Suprapubic skin (tissue), 4 donors: ENCODE data around the gene AMMECR1L. TPM values are rescaled to one million over a fixed set of nuclear protein-coding genes. Genes with fewer than 3 reads are reported as not detected.
A peak's percentile ranks its signal among the peaks of the same experiment; 100 is the strongest.
"Not testable (repeated sequence)": the region's sequence is repeated elsewhere in the genome, so short reads cannot be mapped to it uniquely, and the experiment has no call there.

Experiments
- DNase-seq, 2 donors: peaks; one replicate each; pipeline ENCODE4 v3.0.0-alpha.2; 2019; ENCODE audit warnings: low spot score in 2 of 2
- H3K27ac ChIP-seq: fragments of 200-600 bp; sonication (generic); one replicate; pipeline ENCODE4 v1.5.1; 2019
- H3K27me3 ChIP-seq: fragments of 200-600 bp; sonication (generic); one replicate; pipeline ENCODE4 v1.5.1; 2019
- H3K36me3 ChIP-seq: fragments of 200-600 bp; sonication (generic); one replicate; pipeline ENCODE4 v1.5.1; 2019
- H3K4me1 ChIP-seq: fragments of 200-600 bp; sonication (generic); one replicate; pipeline ENCODE4 v1.5.1; 2019
- H3K4me3 ChIP-seq: fragments of 200-600 bp; sonication (generic); one replicate; pipeline ENCODE4 v1.5.1; 2019; ENCODE audit warnings: mild to moderate bottlenecking
- H3K9me3 ChIP-seq: fragments of 200-600 bp; sonication (generic); one replicate; pipeline ENCODE4 v1.5.1; 2019
- EP300 ChIP-seq: sonication (generic); formaldehyde crosslinking; IDR thresholded peaks from one replicate; pipeline ENCODE4 v1.6.1; 2017; ENCODE audit warnings: antibody characterized with exemption
- POLR2A ChIP-seq, 2 donors: fragments of 450-650 bp; IDR thresholded peaks; one replicate each; pipeline ENCODE4 v1.6.1; 2017; ENCODE audit warnings: antibody characterized with exemption in 2 of 2, mild to moderate bottlenecking in 2 of 2, moderate library complexity in 2 of 2
- POLR2AphosphoS5 ChIP-seq, 3 donors: sonication (generic); formaldehyde crosslinking; IDR thresholded peaks; one replicate each; pipeline ENCODE4 v1.6.1; 2017; ENCODE audit warnings: antibody characterized with exemption in 3 of 3
- WGBS: methylation state at CpG from one replicate; pipeline ENCODE4 v1.1.5; 2018; 5-methylcytosine and 5-hydroxymethylcytosine counted together
- total RNA-seq, 4 donors: library from RNA; depleted of rRNA; stranded (reverse); fragments of >200 nt; gene quantifications; one replicate each; pipeline ENCODE4 v1.1.0, GENCODE V29; 2016
- TF ChIP-seq, protein P1 (sequence below), 2 donors: fragments of 200-600 bp in 1 of 2; fragments of 450-650 bp in 1 of 2; sonication (generic) in 1 of 2; IDR thresholded peaks; one replicate each; pipeline ENCODE4 v1.5.1; 2016 to 2019; ENCODE audit warnings: antibody characterized with exemption in 2 of 2, mild to moderate bottlenecking in 1 of 2, moderate library complexity in 1 of 2

Gene AMMECR1L
- total RNA-seq, 4 donors from 2014 or later: 13.9 to 18.9 (median 16.1) TPM

DNA sequence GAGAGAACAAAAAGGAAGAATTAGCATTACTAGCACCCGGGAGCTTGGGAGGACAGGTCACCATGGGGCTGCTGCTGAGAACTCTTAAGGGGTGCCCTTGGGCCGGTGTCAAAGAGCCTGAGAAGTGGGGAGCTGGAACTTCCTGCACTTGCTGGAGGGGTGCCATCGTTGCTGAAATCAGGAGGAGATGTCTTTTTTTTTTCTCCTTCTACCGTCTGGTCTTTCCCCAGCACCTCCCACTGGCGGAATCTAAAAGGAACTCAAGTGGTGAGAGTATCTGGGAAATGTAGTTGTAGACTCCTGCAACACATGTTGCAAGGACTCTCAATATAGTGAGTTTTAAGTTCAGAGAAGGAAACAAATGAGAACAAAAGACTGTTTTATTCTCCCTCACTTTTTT, 6.1 kb upstream of the AMMECR1L start:
- Histone ChIP-seq H3K9me3 (no peaks in the 10 kb centered on the region), H3K4me3 (no peak overlapping the region), H3K27ac (no peak overlapping the region), H3K4me1 (peaks cover 12% of the 10 kb centered on the region), H3K36me3 (no peaks in the 10 kb centered on the region), H3K27me3 (no peaks in the 10 kb centered on the region)
- WGBS: 51% methylated on average over 5 of the region's 5 CpGs
- TF ChIP-seq POLR2A (IDR thresholded peaks at IDR 0.05): no peak
- TF ChIP-seq POLR2AphosphoS5 (IDR thresholded peaks at IDR 0.05): no peak
- TF ChIP-seq, protein P1, sequence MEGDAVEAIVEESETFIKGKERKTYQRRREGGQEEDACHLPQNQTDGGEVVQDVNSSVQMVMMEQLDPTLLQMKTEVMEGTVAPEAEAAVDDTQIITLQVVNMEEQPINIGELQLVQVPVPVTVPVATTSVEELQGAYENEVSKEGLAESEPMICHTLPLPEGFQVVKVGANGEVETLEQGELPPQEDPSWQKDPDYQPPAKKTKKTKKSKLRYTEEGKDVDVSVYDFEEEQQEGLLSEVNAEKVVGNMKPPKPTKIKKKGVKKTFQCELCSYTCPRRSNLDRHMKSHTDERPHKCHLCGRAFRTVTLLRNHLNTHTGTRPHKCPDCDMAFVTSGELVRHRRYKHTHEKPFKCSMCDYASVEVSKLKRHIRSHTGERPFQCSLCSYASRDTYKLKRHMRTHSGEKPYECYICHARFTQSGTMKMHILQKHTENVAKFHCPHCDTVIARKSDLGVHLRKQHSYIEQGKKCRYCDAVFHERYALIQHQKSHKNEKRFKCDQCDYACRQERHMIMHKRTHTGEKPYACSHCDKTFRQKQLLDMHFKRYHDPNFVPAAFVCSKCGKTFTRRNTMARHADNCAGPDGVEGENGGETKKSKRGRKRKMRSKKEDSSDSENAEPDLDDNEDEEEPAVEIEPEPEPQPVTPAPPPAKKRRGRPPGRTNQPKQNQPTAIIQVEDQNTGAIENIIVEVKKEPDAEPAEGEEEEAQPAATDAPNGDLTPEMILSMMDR (IDR thresholded peaks at IDR 0.05): no peak
- no peak for DNase-seq

DNA sequence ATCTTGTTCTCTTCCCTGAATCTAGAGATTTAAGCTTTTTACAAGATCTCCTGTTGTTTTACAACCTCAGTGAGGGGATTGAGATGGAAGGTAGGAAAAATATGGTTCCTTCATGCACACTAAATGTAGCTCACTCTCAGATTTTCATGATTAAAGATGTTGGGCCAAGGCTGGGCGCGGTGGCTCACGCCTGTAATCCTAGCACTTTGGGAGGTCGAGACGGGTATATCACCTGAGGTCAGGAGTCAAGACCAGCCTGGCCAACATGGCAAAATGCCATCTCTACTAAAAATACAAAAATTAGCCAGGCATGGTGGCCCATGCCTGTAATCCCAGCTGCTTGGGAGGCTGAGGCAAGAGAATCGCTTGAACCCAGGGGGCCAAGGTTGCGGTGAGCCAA, 5.0 kb upstream of the AMMECR1L start:
- H3K4me1 ChIP-seq: peaks cover 12% of the 10 kb centered on the region
- 99% methylated on average over 7 of the region's 7 CpGs for WGBS
- H3K27ac ChIP-seq, DNase-seq, H3K36me3 ChIP-seq, H3K27me3 ChIP-seq, H3K4me3 ChIP-seq, H3K9me3 ChIP-seq: not testable (repeated sequence)

GRCh38 chr2:127888772-127889171, 3.0 kb upstream of the AMMECR1L start:
- Histone ChIP-seq H3K4me1 (peaks cover 23% of the 10 kb centered on the region), H3K27me3 (no peaks in the 10 kb centered on the region), H3K36me3 (no peaks in the 10 kb centered on the region), H3K4me3 (no peak overlapping the region), H3K9me3 (no peaks in the 10 kb centered on the region), H3K27ac (no peak overlapping the region)
- WGBS: 91% methylated on average over 1 of the region's 1 CpG
- DNase-seq: no peak
- TF ChIP-seq POLR2AphosphoS5 (IDR thresholded peaks at IDR 0.05) (no peak), EP300 (no peak), POLR2A (IDR thresholded peaks at IDR 0.05) (no peak)
- TF ChIP-seq, protein P1 (IDR thresholded peaks at IDR 0.05): no peak

DNA sequence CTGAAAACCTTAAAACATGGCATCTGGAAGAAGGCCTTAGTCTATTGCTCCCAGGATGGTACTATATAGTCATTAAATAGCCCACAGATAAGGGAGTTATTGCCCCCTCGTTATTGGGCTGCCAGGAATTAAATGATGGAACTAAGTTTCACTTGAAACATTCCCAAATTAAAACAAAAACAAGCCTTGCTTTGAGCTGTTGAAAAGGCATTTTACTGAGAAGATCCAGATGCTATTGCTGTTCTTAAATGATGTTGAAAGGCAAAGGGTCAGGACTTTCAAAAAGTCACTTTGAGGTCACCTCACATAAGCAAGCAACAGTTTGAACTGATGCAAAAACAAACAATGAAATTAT, 2.0 kb upstream of the AMMECR1L start:
- TF ChIP-seq EP300 (no peak), POLR2A (IDR thresholded peaks at IDR 0.05) (no peak), POLR2AphosphoS5 (IDR thresholded peaks at IDR 0.05) (no peak)
- TF ChIP-seq, protein P1 (IDR thresholded peaks at IDR 0.05): no peak
- DNase-seq: no peak
- Histone ChIP-seq H3K4me3 (peak overlapping the region; percentile 67), H3K27me3 (no peaks in the 10 kb centered on the region), H3K9me3 (no peaks in the 10 kb centered on the region), H3K27ac (no peak overlapping the region), H3K4me1 (peaks cover 24% of the 10 kb centered on the region), H3K36me3 (no peaks in the 10 kb centered on the region)
- 20% methylated on average over 1 of the region's 1 CpG for WGBS

GRCh38 chr2:127887082-127887775, 1.5 kb upstream of the AMMECR1L start:
- peak overlapping the region; percentile 90 for H3K27ac ChIP-seq
- WGBS: 34% methylated on average over 8 of the region's 8 CpGs
- H3K27me3 ChIP-seq: no peaks in the 10 kb centered on the region
- H3K4me3 ChIP-seq: peak overlapping the region; percentile 67
- H3K4me1 ChIP-seq: peaks cover 28% of the 10 kb centered on the region
- no peak for DNase-seq
- H3K36me3 ChIP-seq: no peaks in the 10 kb centered on the region
- TF ChIP-seq POLR2AphosphoS5 (IDR thresholded peaks at IDR 0.05) (no peak), EP300 (no peak), POLR2A (IDR thresholded peaks at IDR 0.05) (no peak)
- TF ChIP-seq, protein P1 (IDR thresholded peaks at IDR 0.05): no peak
- no peaks in the 10 kb centered on the region for H3K9me3 ChIP-seq

- Histone ChIP-seq H3K4me3 (peak overlapping the region; percentile 67), H3K4me1 (peaks cover 29% of the 10 kb centered on the region), H3K27ac (peak overlapping the region; percentile 90)
- not testable (repeated sequence) for H3K9me3 ChIP-seq, H3K36me3 ChIP-seq, H3K27me3 ChIP-seq, DNase-seq
- 0% methylated on average over 1 of the region's 32 CpGs for WGBS
Observed at GRCh38 chr2:127886593-127886935, 808 bp upstream of the AMMECR1L start.

DNA sequence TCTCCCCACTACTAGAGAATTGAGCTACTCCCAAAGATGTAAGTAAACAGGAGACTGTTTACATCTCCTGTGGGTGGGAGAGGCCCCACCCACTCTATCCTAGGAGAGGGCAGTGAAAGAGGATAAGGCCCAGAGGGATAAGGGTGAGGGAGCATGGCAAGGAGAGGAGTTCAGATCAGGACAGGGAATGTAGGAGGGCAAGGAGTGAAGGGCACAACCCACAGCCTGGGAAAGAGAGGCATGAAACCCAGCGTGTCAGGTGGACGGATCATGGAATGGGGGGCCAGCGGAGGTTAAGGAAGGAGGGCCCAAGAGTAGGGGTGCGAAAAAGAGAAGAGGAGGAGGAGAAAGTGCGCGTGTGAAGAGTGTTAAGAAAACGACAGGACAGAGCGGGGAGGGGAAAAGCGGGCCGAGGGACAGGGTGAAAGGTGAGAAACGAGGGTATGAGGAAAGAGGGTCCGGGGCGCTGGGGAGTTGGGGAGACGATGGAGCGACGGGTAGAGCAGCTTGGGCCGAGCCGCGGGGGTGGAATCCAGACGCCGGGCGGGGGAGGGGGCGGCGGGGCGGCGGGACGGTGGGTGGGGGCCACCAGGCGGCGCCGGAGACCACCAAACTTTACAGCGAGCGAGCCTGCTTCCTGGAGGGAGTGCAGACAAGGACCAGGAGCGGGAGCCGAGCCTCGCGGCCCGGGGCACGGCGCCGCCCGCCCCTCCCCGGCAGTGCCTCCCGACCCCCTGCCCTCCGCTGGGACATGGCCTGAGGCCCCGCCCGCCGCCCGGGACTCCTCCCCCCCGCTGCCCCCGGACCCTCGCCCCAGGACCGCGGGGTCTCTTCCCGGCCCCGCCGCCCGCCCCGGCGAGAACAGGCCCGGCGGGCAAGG, 655 bp downstream of the AMMECR1L start:
- peak overlapping the region; percentile 67 for H3K4me3 ChIP-seq
- H3K27me3 ChIP-seq, DNase-seq, H3K9me3 ChIP-seq, H3K36me3 ChIP-seq: not testable (repeated sequence)
- WGBS: under 1% methylated on average over 25 of the region's 61 CpGs
- peaks cover 29% of the 10 kb centered on the region for H3K4me1 ChIP-seq
- H3K27ac ChIP-seq: peak overlapping the region; percentile 90
